Fibroblast of skin of scalp (primary cell): ENCODE measurements around the gene COMMD7. TPM values are rescaled to one million over a fixed set of nuclear protein-coding genes. Genes with fewer than 3 reads are reported as not detected.

Experiments
- DNase-seq: peaks from one replicate; pipeline ENCODE4 v3.0.0-alpha.2; 2013
- polyA plus RNA-seq, 2 experiments: library from polyadenylated mRNA; unstranded; fragments of 120-200 nt; gene quantifications; one replicate each; pipeline ENCODE4 v1.2.1, GENCODE V29; 2013; ENCODE audit not compliant: insufficient read length in 2 of 2

Gene COMMD7
- polyA plus RNA-seq (2013, experiment 1 of 2; ENCODE audit: insufficient read length): 66.2 TPM
- polyA plus RNA-seq (2013, experiment 2 of 2; ENCODE audit: insufficient read length): 68.7 TPM

DNA sequence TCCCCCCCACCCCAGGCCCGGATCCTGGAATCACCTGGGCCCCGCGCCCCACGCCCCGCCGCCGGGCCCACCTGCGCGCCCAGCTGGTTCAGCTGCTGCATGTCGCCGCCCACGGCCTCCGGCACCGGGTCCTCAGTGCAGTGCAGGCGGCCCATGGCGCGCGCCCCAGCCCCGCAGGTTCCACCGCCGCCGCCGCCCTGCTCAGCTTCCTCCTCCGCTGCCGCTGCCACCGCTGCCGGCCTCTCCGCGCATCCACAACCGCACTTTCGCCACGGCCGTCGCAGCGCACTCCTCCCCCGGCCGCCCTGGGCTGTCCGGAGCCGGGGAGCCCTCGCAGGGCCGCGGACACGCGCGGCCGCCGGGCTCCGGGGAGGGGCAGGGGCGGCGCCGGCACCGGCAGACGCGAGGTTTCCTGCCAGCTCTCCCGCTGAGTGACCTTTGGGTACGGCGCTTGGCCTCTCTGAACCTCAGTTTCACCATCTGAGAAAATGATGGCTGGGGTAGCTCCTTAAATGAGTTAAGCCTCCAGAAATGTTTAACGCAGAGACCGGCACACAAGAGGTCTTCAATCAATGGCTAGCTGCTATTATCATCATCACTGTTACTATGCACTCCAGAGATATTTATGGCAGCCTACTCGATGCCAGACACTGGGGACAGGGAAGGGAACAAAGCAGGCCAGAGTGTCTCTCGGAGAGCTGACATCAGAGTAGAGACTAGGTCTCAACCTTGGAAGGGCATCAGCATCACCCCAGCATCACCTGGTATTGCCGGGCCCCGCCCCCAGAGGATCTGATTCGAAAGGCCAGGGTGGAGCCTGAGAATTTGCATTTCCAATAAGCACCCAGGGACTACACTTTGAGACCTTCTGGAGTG lies at the start of gene COMMD7:
Gene COMMD7, minus strand, starts transcription at position 231 of the 876 bp plus-strand sequence. Its CDS starts 76 bp downstream, at position 155.
- DNase-seq: peak; percentile 51

DNA sequence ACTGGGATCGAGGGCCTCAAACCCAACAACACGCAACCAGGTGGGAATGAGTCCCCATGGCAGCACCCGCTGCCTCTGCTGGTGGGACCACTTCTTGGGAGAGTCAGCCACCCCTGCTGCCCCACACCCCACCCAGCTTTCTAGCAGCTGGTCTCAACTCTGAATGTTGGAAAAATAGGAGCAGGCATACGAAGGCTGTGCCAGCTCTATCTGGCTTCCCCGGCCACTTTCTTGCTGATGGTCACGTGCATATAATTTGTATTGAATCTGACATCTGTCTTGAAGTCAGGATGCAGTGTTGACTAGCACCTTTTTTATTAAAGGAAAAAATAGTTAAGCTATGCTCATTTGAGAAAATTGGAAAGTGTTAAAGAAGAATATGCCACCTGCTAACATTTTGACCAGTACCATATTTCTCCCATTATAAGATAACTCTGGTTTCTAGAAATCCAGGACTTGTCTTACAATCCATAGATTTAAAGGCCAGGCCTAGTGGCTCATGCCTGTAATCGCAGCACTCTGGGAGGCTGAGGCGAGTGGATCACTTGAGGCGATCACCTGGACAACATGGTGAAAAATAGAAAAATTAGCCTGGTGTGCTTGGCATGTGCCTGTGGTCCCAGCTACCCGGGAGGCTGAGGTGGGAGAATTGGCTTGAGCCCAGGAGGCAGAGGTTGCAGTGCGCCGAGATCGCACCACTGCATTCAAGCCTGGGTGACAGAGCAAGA lies 49.6 kb upstream of the COMMD7 start:
- DNase-seq: no peak

DNA sequence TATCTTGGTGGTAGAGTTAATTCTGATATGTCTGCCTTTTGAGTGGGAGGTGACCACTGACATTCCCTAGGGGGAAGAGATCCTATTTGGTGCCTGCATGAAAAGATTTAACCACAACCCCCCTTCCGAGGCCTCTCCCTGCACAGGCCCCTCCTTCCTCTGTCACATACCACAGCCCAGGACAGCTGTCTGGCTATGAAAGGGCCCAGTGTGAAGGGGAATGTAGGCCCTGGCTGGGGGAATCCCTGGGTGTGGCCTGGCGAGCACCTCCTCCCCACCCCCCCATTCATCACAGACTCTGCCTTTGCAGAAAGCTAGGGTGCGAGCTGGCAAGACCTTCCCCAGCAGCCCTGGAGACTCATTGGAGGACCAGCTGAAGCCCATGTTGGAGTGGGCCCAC lies 49.0 kb upstream of the COMMD7 start:
- peak; percentile 58 for DNase-seq

DNA sequence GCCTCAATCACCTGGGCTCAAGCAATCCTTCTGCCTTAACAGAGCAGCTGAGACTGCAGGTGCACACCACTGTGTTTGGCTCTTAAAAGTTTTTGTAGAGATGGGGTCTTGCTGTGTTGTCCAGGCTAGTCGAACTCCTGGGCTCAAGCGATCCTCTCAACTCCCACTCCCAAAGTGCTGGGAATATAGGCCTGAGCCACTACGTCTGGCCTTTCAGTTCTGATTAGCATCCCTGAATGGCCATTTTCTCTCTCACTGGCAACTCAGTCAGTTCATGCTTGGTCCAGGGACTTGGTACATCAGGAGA lies 47.4 kb upstream of the COMMD7 start:
- DNase-seq: no peak

DNA sequence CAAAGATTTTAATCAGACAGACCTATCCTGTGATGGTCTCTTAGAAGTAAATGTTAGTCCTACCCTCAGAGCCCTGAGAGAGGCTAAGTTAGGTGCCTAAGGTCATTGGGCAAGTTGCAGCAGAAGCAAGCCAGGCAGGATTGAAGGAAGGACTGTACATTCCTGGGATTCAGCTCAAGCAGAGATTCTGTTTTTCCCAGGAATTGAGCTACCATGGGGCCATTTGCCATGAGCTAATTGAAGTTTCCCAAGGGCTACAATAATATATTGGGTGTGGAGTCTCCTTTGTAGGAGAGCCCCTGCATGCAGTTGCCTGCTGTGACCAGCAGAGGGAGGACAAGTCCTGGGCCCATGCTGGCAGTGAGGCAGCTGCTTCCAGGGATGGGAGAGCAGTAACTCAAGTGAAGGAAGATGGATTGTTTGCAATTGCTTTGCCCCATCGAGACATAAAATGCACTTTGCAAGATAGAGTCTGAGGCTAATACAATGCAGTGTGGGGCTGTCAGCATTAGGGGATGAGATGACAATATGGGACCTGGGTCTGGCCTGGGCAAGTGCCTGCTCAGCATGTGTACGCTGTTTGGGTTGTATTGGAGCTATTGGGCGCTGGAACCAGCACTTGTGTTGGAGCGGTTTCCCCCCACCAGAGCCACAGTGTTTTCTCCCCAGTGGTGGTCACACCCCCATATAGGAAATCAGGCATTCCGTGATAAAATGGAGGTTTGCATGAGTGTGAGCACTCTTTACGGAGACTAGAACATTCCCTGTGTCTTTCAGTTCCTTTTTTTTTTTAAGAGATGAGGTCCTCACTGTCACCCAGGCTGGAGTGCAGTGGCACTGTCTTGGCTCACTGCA lies 46.9 kb upstream of the COMMD7 start:
- DNase-seq: peak; percentile 68

DNA sequence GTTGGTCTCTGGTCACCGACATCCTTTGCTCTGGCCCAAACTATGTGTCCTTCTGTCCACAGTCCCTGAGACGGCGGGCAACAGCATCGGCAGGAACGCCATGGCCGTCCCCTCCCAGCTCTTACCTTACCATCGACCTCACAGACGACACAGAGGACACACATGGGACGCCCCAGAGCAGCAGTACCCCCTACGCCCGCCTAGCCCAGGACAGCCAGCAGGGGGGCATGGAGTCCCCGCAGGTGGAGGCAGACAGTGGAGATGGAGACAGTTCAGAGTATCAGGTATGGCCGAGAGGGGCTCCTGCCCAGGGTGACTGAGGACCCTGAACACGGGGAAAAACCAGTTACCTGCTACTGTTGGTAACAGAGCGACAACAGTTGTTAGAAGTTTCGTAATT lies 43.9 kb upstream of the COMMD7 start:
- DNase-seq: no peak

DNA sequence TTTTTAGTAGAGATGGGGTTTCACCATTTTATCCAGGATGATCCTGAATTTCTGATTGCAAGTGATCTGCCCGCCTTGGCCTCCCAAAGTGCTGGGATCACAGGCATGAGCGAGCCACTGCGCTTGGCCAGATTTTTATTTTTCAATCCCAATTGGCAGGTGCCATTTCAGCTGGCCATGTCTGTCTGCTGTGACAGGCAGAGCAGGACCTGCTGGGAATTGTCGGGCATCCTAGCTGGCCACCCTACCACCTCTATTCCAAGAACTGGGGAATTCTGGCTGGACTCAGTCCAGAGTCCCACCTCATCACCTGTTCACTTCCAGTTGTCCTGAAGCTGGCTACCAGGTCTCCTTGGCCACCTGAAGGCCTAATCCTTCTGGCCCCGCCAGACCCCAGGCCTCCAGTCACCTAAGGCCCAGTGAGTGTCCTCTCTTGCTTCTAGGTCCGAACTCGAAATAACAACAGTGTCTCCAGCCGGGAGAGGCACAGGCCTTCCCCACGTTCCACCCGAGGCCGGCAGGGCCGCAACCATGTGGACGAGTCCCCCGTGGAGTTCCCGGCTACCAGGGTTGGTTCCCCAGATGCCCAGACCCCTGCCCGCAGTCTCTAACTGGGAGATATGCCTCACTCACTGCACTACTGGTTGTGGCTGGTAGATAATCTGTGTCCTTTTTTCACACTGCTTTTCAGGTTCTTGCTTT lies 42.9 kb upstream of the COMMD7 start:
- DNase-seq: no peak

DNA sequence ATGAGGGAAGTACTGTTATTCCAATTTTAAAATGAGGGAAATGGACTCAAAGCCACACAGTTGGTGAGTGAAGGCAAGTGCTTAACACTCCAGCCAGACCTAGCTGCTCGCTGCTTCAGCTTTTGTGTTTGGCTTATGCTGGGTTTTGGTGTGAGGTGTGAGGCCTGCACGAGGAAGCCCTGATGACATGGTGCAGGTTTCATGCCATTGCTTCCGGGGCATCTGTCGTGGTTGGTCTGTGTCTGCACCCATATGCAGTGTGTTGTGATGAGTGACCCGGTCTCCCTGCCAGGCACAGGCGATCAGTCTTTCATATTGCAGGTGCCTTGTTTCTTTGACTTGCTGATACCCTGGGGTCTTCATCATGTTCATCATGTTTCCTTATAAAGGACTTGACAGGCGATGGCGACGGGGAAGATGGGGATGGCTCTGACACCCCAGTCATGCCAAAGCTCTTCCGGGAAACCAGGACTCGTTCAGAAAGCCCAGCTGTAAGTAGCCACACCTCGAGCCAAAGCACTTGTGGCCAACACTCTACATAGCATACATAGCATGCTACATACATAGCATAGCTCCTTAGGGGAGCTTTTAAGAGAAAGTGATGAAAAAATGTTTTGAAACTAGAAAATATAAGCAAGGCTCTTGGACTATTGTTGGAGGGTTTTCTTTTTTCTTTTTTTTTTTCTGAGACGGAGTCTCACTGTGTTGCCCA lies 41.3 kb upstream of the COMMD7 start:
- peak; percentile 20 for DNase-seq

DNA sequence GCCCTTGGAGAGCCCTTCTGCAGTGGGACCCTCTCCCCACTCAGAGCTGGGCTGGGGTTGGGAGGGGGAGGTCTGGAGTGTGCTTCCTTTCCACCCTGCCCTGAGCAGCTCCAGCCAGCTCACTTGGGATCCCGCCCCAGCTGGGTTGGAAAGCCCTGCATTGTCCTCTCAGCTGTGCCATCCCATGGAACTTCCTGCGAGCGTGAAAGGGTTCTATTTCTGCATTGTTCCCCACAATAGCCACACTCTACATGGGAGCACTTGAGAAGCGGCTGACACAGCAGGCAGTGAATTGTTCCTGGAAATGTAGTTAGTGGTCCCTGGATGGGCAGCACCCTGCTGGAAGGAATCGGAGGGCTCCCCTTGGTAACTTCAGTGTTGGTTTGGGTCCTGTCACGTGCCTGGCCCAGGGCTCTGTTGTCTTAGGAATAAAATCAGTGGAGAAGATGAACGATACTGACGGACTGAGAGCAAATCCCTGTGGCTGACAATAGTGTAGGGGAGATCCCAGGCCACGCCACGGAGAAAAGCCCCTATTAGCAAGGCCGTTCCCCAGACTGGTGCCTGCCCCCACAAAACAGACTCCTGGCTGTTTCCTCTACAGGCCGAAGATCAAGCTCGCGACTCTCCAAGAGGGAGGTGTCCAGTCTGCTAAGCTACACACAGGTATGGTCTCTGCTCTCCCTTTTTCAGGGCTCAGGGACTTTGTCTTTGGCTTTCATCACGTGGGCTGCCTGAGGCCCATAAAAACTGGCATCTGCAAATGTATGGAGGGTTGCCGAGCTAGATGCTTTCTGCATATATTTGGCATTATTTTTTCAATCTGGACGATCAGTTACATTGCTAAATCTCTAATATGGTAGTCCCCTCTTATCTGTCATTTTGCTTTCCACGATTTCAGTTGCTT lies 37.7 kb upstream of the COMMD7 start:
- DNase-seq: no peak

DNA sequence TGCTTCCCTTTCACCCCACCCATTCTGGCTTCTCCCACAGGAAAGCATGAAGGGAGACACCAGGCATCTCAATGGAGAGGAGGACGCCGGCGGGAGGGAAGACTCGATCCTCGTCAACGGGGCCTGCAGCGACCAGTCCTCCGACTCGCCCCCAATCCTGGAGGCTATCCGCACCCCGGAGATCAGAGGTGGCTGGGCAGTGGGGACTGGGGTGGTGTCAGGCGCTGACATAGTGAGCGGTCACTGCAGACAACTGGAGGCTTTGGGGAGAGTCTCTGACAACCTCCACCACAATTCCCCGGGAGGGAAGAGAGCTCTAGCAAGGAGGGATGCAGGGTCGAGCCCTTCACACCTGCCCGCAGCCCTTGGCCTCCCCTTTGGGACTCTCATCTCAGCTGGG lies 37.0 kb upstream of the COMMD7 start:
- DNase-seq: no peak

DNA sequence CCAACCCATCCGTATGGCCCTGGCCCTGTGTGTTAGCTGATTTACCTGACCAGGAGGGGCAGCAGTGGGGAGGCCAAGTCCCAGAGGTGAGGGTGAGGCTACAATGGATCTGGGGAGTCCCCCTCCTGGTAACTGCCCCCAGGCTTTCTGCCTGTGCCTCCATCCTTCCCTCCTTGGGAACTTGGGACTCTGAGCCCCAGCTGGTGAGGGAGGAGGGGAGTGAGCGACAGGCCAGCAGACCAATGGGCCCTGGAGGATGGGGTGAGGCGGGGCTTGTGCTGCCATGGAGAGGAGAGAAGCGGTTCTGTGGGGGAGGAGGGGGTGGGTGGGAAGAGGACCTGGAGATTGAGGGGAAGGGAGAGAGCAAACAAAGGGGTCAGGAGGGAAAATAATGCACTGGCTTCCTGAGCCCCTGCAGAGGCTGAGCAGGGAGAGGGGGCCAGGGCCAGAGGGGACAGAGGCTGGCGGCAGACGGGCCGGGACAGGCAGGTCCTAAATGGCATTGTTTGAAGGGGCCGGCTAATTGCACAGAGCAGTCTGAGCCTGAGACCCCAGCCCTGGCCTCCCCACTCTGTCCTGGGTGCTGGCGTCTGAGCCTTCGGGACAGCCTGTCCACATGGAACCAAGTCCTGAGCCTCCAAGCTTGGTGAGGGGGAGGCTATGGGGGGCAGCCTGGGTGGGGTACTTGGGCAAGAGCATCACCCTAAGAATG lies 36.4 kb upstream of the COMMD7 start:
- DNase-seq: no peak

DNA sequence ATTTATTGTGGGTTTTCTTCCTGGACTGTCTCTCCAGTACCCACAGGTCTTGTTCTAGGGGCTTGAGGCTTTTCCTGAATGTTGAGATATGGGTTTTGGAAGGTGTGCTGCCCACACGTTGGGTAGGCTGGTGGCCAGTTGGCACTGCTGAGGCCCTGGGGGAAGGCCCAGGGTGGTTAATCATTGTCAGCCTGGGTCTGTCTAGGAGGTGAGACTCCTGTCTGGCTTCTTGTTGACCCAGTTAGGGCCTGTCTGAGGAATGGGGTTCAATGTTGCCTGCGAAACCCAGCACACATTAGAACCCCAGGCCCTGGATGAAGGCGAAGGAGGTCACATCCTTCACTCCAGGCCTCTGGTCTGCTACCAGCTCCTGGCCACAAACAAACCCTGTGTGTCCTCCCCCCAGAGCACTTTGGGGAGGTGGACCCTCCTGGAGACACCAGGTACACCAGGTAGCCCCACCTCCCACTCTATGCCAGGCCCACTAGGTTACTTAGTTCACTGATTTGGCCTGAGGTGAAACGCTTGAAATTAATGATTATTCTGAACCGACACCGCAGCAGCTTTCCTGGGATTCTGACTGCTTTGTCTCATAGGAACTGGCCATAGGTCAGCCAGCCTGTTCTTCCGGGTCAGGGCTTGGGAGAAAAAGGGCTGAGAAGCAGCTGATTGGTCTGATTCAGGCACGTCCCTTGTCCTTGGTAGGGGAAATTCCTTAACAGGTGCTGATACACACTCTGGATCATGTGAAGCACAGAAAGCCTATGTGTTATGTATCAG lies 34.1 kb upstream of the COMMD7 start:
- no peak for DNase-seq

DNA sequence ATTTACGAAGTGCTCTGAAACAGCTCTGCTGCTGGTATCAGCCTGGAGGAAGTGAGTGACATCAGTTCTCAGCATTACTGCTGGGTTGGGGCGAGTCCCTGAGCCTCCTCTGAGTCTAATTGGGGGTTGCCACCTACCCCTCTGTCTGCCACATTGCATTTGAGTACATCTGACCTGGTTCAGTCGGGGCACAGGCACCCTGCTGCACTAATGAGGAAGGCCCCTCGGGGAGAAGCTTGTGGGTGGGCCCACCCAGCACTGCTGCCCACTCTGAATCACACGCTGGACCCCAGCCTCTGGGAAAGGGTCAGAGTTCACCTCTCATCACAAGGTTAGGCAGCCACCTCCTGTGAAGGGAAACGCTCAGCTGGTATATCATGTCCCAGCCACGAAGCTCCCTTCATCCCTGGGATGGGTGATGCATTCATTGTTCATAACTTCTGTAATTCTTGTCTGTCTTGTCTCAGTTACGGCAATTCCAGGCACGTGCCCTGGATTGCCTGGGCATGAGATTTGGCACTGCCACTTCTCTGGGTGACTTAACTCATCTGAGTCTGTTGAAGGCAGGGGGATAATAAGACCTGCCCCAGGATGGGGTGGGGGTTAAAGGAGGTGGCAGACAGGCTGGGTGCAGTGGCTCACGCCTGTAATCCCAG lies 32.2 kb upstream of the COMMD7 start:
- no peak for DNase-seq

DNA sequence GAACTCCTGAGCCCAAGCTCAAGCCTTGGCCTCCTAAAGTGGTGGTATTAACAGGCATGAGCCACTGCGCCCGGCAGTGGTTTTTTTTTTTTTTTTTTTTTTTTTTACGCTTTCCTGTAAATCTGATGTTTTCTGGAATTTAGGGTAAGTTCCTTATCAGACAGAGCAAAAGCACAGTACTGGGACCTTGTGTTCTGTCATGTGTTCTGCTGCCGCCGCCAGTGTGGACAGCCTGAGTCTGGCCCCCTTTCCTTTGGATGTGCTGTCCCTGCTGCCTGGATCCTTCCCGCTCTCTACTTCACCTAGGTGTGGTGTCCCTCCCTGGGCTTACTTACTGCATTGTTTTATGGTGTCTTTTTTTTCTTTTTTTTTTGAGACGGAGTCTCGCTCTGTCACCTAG lies 30.6 kb upstream of the COMMD7 start:
- no peak for DNase-seq

DNA sequence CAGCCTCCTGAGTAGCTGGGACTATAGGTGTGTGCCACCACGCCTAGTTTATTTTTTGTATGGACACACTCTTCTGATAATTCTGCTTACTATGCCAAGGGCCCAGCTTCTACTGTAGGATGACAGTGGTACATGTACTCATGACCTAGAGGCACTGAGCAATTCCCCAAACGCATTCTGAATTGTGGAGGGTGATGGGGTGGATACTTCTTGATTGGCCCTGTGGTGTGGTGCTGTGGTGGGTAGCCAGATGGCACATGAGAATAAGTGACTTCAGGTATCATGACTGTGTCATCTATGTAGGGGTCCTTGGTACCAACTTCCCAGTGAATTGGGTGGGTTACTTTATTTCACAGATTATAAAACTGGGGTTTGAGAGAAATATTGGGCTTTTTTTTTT lies 30.0 kb upstream of the COMMD7 start:
- DNase-seq: no peak

DNA sequence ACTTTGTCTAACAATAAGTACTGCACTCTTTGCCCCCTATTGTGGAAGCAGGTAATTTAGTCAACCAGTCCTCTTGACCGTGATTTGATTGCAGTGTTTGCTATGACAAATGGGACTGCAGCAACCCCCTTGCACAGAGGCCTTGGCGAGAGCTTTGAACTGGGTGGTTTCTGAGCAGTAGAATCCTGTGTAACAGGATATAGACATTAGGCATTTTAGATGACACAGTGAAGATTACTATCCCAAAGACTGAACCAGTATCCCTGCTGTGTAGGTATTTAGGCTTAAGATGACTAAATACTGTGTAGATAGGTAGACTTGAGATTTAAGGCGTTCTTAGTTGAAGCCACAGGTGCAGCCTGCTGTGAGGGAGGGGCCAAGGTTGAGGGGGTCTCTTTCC lies 28.8 kb upstream of the COMMD7 start:
- DNase-seq: no peak

DNA sequence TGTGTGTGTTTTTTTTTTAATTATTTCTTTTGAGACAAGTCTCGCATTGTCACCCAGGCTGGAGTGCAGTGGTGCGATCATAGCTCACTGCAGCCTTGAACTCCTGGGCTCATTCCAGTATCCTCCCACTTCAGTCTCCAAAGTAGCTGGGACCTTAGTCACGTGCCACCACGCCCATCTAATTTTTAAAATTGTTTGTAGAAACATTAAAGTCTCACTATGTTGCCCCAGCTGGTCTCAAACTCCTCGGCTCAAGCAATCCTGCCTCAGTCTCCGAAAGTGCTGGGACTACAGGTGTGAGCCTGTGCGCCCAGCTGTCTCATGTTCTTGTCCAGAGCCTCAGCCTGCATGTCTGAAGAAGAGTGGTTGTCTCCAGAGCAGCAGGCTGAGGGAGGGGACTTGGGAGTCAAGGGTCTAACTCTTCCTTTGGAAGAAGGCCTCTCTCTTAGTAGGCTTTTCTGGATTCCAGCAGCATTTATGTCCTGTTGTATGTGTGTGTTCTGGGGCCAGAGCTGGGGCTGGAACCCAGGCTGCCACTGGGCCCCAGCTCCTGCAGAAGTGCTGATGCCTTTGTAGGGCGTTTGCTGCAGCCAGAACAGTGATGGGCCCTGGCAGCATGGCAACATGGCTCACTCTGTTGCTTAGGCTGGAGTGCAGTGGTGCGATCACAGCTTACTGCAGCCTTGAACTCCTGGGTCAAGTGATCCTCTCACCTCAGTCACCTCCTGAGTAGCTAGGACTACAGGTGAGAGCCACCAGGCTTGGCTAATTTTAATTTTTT lies 24.3 kb upstream of the COMMD7 start:
- no peak for DNase-seq
